ENCODE results near the gene MTMR12. TPM values are rescaled to one million over a fixed set of nuclear protein-coding genes. Genes with fewer than 3 reads are reported as not detected.
A peak's percentile ranks its signal among the peaks of the same experiment; 100 is the strongest.

The MTMR12 gene
- total and polyA plus RNA-seq, 2 of the 13 experiments (the other 11 are each of a cell fraction or from before 2014, with no cell fraction given): 23.4 to 36.6 TPM

- TF ChIP-seq, protein P1, sequence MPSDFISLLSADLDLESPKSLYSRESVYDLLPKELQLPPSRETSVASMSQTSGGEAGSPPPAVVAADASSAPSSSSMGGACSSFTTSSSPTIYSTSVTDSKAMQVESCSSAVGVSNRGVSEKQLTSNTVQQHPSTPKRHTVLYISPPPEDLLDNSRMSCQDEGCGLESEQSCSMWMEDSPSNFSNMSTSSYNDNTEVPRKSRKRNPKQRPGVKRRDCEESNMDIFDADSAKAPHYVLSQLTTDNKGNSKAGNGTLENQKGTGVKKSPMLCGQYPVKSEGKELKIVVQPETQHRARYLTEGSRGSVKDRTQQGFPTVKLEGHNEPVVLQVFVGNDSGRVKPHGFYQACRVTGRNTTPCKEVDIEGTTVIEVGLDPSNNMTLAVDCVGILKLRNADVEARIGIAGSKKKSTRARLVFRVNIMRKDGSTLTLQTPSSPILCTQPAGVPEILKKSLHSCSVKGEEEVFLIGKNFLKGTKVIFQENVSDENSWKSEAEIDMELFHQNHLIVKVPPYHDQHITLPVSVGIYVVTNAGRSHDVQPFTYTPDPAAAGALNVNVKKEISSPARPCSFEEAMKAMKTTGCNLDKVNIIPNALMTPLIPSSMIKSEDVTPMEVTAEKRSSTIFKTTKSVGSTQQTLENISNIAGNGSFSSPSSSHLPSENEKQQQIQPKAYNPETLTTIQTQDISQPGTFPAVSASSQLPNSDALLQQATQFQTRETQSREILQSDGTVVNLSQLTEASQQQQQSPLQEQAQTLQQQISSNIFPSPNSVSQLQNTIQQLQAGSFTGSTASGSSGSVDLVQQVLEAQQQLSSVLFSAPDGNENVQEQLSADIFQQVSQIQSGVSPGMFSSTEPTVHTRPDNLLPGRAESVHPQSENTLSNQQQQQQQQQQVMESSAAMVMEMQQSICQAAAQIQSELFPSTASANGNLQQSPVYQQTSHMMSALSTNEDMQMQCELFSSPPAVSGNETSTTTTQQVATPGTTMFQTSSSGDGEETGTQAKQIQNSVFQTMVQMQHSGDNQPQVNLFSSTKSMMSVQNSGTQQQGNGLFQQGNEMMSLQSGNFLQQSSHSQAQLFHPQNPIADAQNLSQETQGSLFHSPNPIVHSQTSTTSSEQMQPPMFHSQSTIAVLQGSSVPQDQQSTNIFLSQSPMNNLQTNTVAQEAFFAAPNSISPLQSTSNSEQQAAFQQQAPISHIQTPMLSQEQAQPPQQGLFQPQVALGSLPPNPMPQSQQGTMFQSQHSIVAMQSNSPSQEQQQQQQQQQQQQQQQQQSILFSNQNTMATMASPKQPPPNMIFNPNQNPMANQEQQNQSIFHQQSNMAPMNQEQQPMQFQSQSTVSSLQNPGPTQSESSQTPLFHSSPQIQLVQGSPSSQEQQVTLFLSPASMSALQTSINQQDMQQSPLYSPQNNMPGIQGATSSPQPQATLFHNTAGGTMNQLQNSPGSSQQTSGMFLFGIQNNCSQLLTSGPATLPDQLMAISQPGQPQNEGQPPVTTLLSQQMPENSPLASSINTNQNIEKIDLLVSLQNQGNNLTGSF (CRISPR knock-in tag; IDR thresholded peaks at IDR 0.05): no peak
- TF ChIP-seq RBM22 (optimal IDR thresholded peaks at IDR 0.05; ENCODE audit: low read length): peak; percentile 80
Observed at GRCh38 chr5:32241034-32241783, 71.5 kb downstream of the MTMR12 start (continued).

DNA sequence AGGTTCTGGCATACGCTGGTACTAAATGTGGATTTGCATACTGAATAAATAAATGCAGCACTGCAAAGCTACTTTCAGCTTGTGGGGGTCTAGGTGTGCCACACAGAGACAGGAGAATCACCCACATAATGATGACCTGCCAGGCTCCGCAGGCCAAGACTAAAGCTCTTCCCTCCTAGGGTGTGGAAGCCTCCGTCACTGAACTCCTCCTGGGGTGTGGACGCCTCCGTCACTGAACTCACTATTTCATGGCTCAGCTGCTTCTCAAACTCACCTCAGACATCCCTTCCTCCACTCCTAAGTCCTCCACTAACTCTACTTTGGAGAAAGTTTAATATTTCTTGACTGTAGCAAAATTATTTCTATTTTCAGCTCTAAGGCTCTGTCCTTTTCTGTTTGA lies 73.4 kb downstream of the MTMR12 start:
- TF ChIP-seq ZNF713 (CRISPR knock-in tag; IDR thresholded peaks at IDR 0.05): no peak
- TF ChIP-seq KLF13 (CRISPR knock-in tag; IDR thresholded peaks at IDR 0.05): no peak
- no peak for TF ChIP-seq NR2F6 (IDR thresholded peaks at IDR 0.05)
- TF ChIP-seq NR2F6 (CRISPR knock-in tag; IDR thresholded peaks at IDR 0.05): no peak
- TF ChIP-seq ERF (CRISPR knock-in tag; IDR thresholded peaks at IDR 0.05): no peak
- no peak for TF ChIP-seq POLR2AphosphoS2 (IDR thresholded peaks at IDR 0.05; ENCODE audit: low read depth, low read length)
- TF ChIP-seq ZMYM2 (CRISPR knock-in tag; IDR thresholded peaks at IDR 0.05): no peak
- TF ChIP-seq PHF20 (CRISPR knock-in tag; IDR thresholded peaks at IDR 0.05): no peak
- no peak for TF ChIP-seq ZNF224 (CRISPR knock-in tag; IDR thresholded peaks at IDR 0.05)
- TF ChIP-seq REST (IDR thresholded peaks at IDR 0.05; ENCODE audit: borderline replicate concordance in 1 of 2, low read depth in 1 of 2, low read length in 2 of 2): no peak
- no peak for TF ChIP-seq YEATS2 (CRISPR knock-in tag; IDR thresholded peaks at IDR 0.05; ENCODE audit: borderline replicate concordance)
- no peak for TF ChIP-seq ZSCAN31 (CRISPR knock-in tag; IDR thresholded peaks at IDR 0.05; ENCODE audit: low read depth)
- TF ChIP-seq ZNF333 (CRISPR knock-in tag; IDR thresholded peaks at IDR 0.05; ENCODE audit: borderline replicate concordance): no peak
- Histone ChIP-seq H3K9ac (ENCODE audit: insufficient read depth, low read depth, low read length) (no peak overlapping the region), H3K27me3 (ENCODE audit: control insufficient read depth in 1 of 2, insufficient read depth in 2 of 2, low read length in 2 of 2) (no peaks in the 10 kb centered on the region), H4K20me1 (ENCODE audit: insufficient read depth, low read length) (no peaks in the 10 kb centered on the region), H2AFZ (ENCODE audit: low read length) (no peak overlapping the region), H3K4me3 (replicated peaks in 1 of 3; ENCODE audit: insufficient read depth in 1 of 3, low read depth in 2 of 3, low read length in 3 of 3) (no peak overlapping the region), H3K79me2 (ENCODE audit: insufficient read depth, low read length) (no peaks in the 10 kb centered on the region), H3K9me3 (ENCODE audit: low read length) (no peaks in the 10 kb centered on the region), H3K36me3 (replicated peaks in 1 of 2; ENCODE audit: control insufficient read depth in 1 of 2, insufficient read depth in 2 of 2, low read length in 2 of 2) (peaks cover 19 to 64% of the 10 kb centered on the region in 2 experiments), H3K4me2 (ENCODE audit: low read depth, low read length) (no peak overlapping the region), H3K4me1 (ENCODE audit: insufficient read depth, low read length) (peaks cover 28% of the 10 kb centered on the region), H3K27ac (ENCODE audit: extremely low read length, insufficient read depth, low read length) (no peak overlapping the region)
- in situ Hi-C loops (cut with HindIII; ENCODE audit: extremely low pct_ligation_motif_present, low pct_unique_long_range_greater_than_20kb): loop anchor here (5.0 kb wide), 1 partner anchor 78 kb away; no protein-coding TSS in a partner anchor
- DNase-seq (ENCODE audit: low spot score): no peak
- POLR2A ChIA-PET: no interaction called here
- no TSS peak for BruUV-seq (replicated peaks)
- WGBS (ENCODE audit: low lambda C conversion rate): 98% methylated on average over 5 of the region's 5 CpGs
- intact Hi-C loops (cut with micrococcal nuclease; ENCODE audit: unreplicated experiment): no loop called here
- FAIRE-seq: no peak
- CTCF ChIA-PET (ENCODE audit: low intra/inter-chr PET ratio, low total read pairs): no interaction called here
- no peak for ATAC-seq

Data from HepG2 (cell line).